IMR-90 (cell line): ENCODE data around the gene ZBED4. TPM values are rescaled to one million over a fixed set of nuclear protein-coding genes. Genes with fewer than 3 reads are reported as not detected.

ENCODE experiments used
- ATAC-seq: fragments of 200-7000 bp; cut with Tn5 transposase; 2 replicates; pipeline ENCODE4 v1.9.1; 2020; ENCODE audit warnings: low read depth, mild to moderate bottlenecking, moderate library complexity
- BruUV-seq: library from RNA; stranded (reverse); fragments of 400-500 nt; replicated peaks from 2 replicates; lab custom pipeline; 2021; lab: Mats Ljungman, UMichigan
- CTCF ChIA-PET: fragments of 300-600 bp; formaldehyde crosslinking; extraction: SDS; loops from one replicate; lab custom pipeline; 2021; ENCODE audit warnings: antibody characterized with exemption; lab: Yijun Ruan, JAX
- POLR2A ChIA-PET: fragments of 300-600 bp; sonication (Branson Sonifier 250); formaldehyde crosslinking; loops from one replicate; lab custom pipeline; 2022; ENCODE audit warnings: antibody characterized with exemption; ENCODE audit not compliant: unreplicated experiment; lab: Charles Lee
- DNase-seq: peaks from one replicate; pipeline ENCODE4 v3.0.0; 2013
- H2AFZ ChIP-seq: replicated peaks from 2 replicates; pipeline ENCODE3; 2013; ENCODE audit warnings: low read length, mild to moderate bottlenecking; ENCODE audit not compliant: poor library complexity
- H2AK5ac ChIP-seq: 2 replicates; pipeline ENCODE4 v1.6.1; 2013; ENCODE audit warnings: low read depth, low read length, inconsistent platforms
- H2AK9ac ChIP-seq: replicated peaks from 2 replicates; pipeline ENCODE3; 2013; ENCODE audit warnings: mild to moderate bottlenecking, low read depth, low read length, moderate library complexity; ENCODE audit not compliant: poor library complexity
- H2BK120ac ChIP-seq: 2 replicates; pipeline ENCODE4 v1.6.1; 2013; ENCODE audit warnings: low read depth, low read length, inconsistent platforms
- H2BK15ac ChIP-seq: 3 replicates; pipeline ENCODE4 v1.6.1; 2013; ENCODE audit warnings: low read depth, low read length, inconsistent platforms
- H2BK20ac ChIP-seq: 2 replicates; pipeline ENCODE4 v1.6.1; 2013; ENCODE audit warnings: low read depth, mild to moderate bottlenecking, inconsistent platforms, low read length, moderate library complexity
- H2BK5ac ChIP-seq: 2 replicates; pipeline ENCODE4 v1.6.1; 2013; ENCODE audit warnings: mild to moderate bottlenecking, low read depth, low read length, inconsistent platforms; ENCODE audit not compliant: poor library complexity, severe bottlenecking
- H3K14ac ChIP-seq: replicated peaks from 2 replicates; pipeline ENCODE4 v1.6.1; 2013; ENCODE audit warnings: low read depth, low read length, inconsistent platforms
- H3K18ac ChIP-seq: 2 replicates; pipeline ENCODE4 v1.6.1; 2013; ENCODE audit warnings: low read depth, low read length, control low read depth
- H3K23ac ChIP-seq: 2 replicates; pipeline ENCODE4 v1.6.1; 2013; ENCODE audit warnings: low read depth, low read length, inconsistent platforms
- H3K27ac ChIP-seq: 2 replicates; pipeline ENCODE4 v1.5.1; 2013; ENCODE audit warnings: mild to moderate bottlenecking, control low read depth, low read length; ENCODE audit not compliant: insufficient read depth
- H3K27me3 ChIP-seq: 2 replicates; pipeline ENCODE4 v1.6.1; 2013; ENCODE audit warnings: low read length; ENCODE audit not compliant: control insufficient read depth, insufficient read depth
- H3K36me3 ChIP-seq: 2 replicates; pipeline ENCODE4 v1.6.1; 2013; ENCODE audit warnings: low read length, mixed read lengths; ENCODE audit not compliant: control insufficient read depth, insufficient read depth
- H3K4ac ChIP-seq: 2 replicates; pipeline ENCODE4 v1.6.1; 2013; ENCODE audit warnings: low read depth, low read length, inconsistent platforms
- H3K4me1 ChIP-seq: 2 replicates; pipeline ENCODE4 v1.6.1; 2013; ENCODE audit warnings: low read length, mixed read lengths; ENCODE audit not compliant: control insufficient read depth, insufficient read depth
- H3K4me2 ChIP-seq: 2 replicates; pipeline ENCODE4 v1.6.1; 2013; ENCODE audit warnings: low read depth, mild to moderate bottlenecking, control low read depth, low read length, moderate library complexity
- H3K4me3 ChIP-seq: 2 replicates; pipeline ENCODE4 v1.5.1; 2013; ENCODE audit warnings: low read depth, mild to moderate bottlenecking, control low read depth, low read length, moderate library complexity; ENCODE audit not compliant: insufficient read depth
- H3K56ac ChIP-seq: 2 replicates; pipeline ENCODE4 v1.6.1; 2013; ENCODE audit warnings: low read length, inconsistent platforms; ENCODE audit not compliant: insufficient read depth; ENCODE audit errors: extremely low read depth
- H3K79me1 ChIP-seq, 2 experiments: 2 replicates each; pipeline ENCODE4 v1.6.1; 2013; ENCODE audit warnings: low read length in 2 of 2, inconsistent platforms in 1 of 2, low read depth in 1 of 2
- H3K9ac ChIP-seq: 2 replicates; pipeline ENCODE4 v1.6.1; 2013; ENCODE audit warnings: low read depth, low read length, control low read depth
- H3K9me1 ChIP-seq: 2 replicates; pipeline ENCODE4 v1.6.1; 2013; ENCODE audit warnings: low read length, inconsistent platforms; ENCODE audit not compliant: insufficient read depth
- H3K9me3 ChIP-seq: 2 replicates; pipeline ENCODE4 v1.6.1; 2013; ENCODE audit warnings: low read length; ENCODE audit not compliant: control insufficient read depth, insufficient read depth
- H4K20me1 ChIP-seq: 2 replicates; pipeline ENCODE4 v1.6.1; 2013; ENCODE audit warnings: low read length, inconsistent platforms; ENCODE audit not compliant: insufficient read depth
- H4K5ac ChIP-seq: 2 replicates; pipeline ENCODE4 v1.6.1; 2013; ENCODE audit warnings: mild to moderate bottlenecking, low read depth, low read length, control low read depth
- H4K8ac ChIP-seq, 2 experiments: 2 replicates each; pipeline ENCODE4 v1.6.1; 2013; ENCODE audit warnings: low read depth in 2 of 2, low read length in 2 of 2, control low read depth in 1 of 2, inconsistent platforms in 1 of 2
- H4K91ac ChIP-seq: 2 replicates; pipeline ENCODE4 v1.6.1; 2013; ENCODE audit warnings: low read depth, low read length, inconsistent platforms; ENCODE audit not compliant: insufficient read depth
- BHLHE40 ChIP-seq: fragments of 150-350 bp; IDR thresholded peaks from 2 replicates; pipeline ENCODE4 v1.6.1; 2016; ENCODE audit warnings: mild to moderate bottlenecking, low read depth, low read length
- CEBPB ChIP-seq: IDR thresholded peaks from 2 replicates; pipeline ENCODE4 v1.6.1; 2012; ENCODE audit warnings: low read depth, low read length, improper control_type of control experiment
- CHD1 ChIP-seq: IDR thresholded peaks from 2 replicates; pipeline ENCODE4 v1.6.1; 2012; ENCODE audit warnings: low read depth, low read length, improper control_type of control experiment
- CTCF ChIP-seq: conservative IDR thresholded peaks from 2 replicates; pipeline ENCODE4 v1.5.1; 2012; ENCODE audit warnings: mild to moderate bottlenecking, low read depth, low read length, improper control_type of control experiment
- ELK1 ChIP-seq: fragments of 150-350 bp; IDR thresholded peaks from 2 replicates; pipeline ENCODE4 v1.6.1; 2016; ENCODE audit warnings: low read depth, mild to moderate bottlenecking, low read length, moderate library complexity, borderline replicate concordance
- FOS ChIP-seq: fragments of 150-350 bp; IDR thresholded peaks from 2 replicates; pipeline ENCODE4 v1.6.1; 2016; ENCODE audit warnings: low read depth, low read length
- MAFK ChIP-seq: IDR thresholded peaks from 2 replicates; pipeline ENCODE4 v1.6.1; 2012; ENCODE audit warnings: low read depth, low read length, improper control_type of control experiment
- MAZ ChIP-seq: IDR thresholded peaks from 2 replicates; pipeline ENCODE4 v1.6.1; 2012; ENCODE audit warnings: low read depth, mild to moderate bottlenecking, low read length, improper control_type of control experiment, moderate library complexity, borderline replicate concordance
- MXI1 ChIP-seq: IDR thresholded peaks from 2 replicates; pipeline ENCODE4 v1.6.1; 2012; ENCODE audit warnings: low read depth, mild to moderate bottlenecking, low read length, moderate library complexity, borderline replicate concordance
- NFE2L2 ChIP-seq: fragments of 150-350 bp; IDR thresholded peaks from 2 replicates; pipeline ENCODE4 v1.6.1; 2016; ENCODE audit warnings: low read depth, mild to moderate bottlenecking, low read length
- POLR2A ChIP-seq: IDR thresholded peaks from 2 replicates; pipeline ENCODE4 v1.6.1; 2012; ENCODE audit warnings: mild to moderate bottlenecking, low read depth, low read length
- RAD21 ChIP-seq: IDR thresholded peaks from 2 replicates; pipeline ENCODE4 v1.6.1; 2012; ENCODE audit warnings: low read length, improper control_type of control experiment
- RCOR1 ChIP-seq: IDR thresholded peaks from 2 replicates; pipeline ENCODE4 v1.6.1; 2012; ENCODE audit warnings: mild to moderate bottlenecking, low read length, improper control_type of control experiment; ENCODE audit not compliant: insufficient replicate concordance
- RFX5 ChIP-seq: IDR thresholded peaks from 2 replicates; pipeline ENCODE4 v1.8.0; 2012; ENCODE audit warnings: low read depth, mild to moderate bottlenecking, low read length, moderate library complexity
- SMC3 ChIP-seq: fragments of 150-350 bp; IDR thresholded peaks from 2 replicates; pipeline ENCODE4 v1.6.1; 2016; ENCODE audit warnings: low read depth, mild to moderate bottlenecking, antibody characterized with exemption, low read length, moderate library complexity
- USF2 ChIP-seq: fragments of 150-350 bp; IDR thresholded peaks from 2 replicates; pipeline ENCODE4 v1.6.1; 2017; ENCODE audit warnings: mild to moderate bottlenecking, antibody characterized with exemption, low read length, low read depth
- WGBS, 2 experiments: methylation state at CpG; one replicate each; pipeline versions ENCODE4 v1.1.5 to v1.1.7; 2013; ENCODE audit warnings: missing lambda C conversion rate in 2 of 2; ENCODE audit not compliant: insufficient read length in 1 of 2; ENCODE audit errors: extremely low coverage in 2 of 2; 5-methylcytosine and 5-hydroxymethylcytosine counted together
- dilution Hi-C: fragments of 300-500 bp; cut with HindIII; formaldehyde crosslinking; loops from one replicate; pipeline ENCODE4 v1.14.3; 2018; ENCODE audit warnings: low sequenced_read_pairs; ENCODE audit not compliant: unreplicated experiment
- in situ Hi-C: fragments of 300-500 bp; cut with MboI; formaldehyde crosslinking; loops from 3 replicates; pipeline ENCODE4 v1.14.3; 2019; ENCODE audit warnings: low sequenced_read_pairs, inconsistent platforms, mixed read lengths
- intact Hi-C: fragments of 100-400 bp; cut with micrococcal nuclease; formaldehyde crosslinking; loops from 2 replicates; pipeline ENCODE4 v1.10.0; 2022
- polyA plus RNA-seq, 3 experiments: library from polyadenylated mRNA; depleted of rRNA; stranded (reverse); fragments of >200 nt; gene quantifications; 2 replicates each; pipeline ENCODE4 v1.2.3, GENCODE V29; 2012; ENCODE audit warnings: low replicate concordance in 1 of 3
- total RNA-seq: library from RNA; depleted of rRNA; stranded (reverse); fragments of >200 nt; gene quantifications from 2 replicates; pipeline ENCODE4 v1.2.3, GENCODE V29; 2012

Gene ZBED4
- total and polyA plus RNA-seq, 2 of the 4 experiments (the other 2 are of a cell fraction): 9.3 to 10.5 TPM

GRCh38 chr22:49887702-49888101, 34.1 kb downstream of the ZBED4 start:
- Histone ChIP-seq H3K14ac (no peak overlapping the region), H2BK15ac (no peak overlapping the region), H3K27ac (no peak overlapping the region), H4K5ac (no peak overlapping the region), H2AFZ (no peak overlapping the region), H4K8ac (no peak overlapping the region), H3K56ac (no peak overlapping the region), H3K4me1 (0 out of 2 replicates have a peak, but pooled peaks cover under 1% of the 10 kb centered on the region), H2AK5ac (no peak overlapping the region), H4K91ac (no peak overlapping the region), H3K18ac (no peak overlapping the region), H4K20me1 (peaks cover 23% of the 10 kb centered on the region), H3K4me3 (no peak overlapping the region), H3K23ac (no peak overlapping the region), H3K4me2 (no peak overlapping the region), H3K9me3 (peaks cover 9% of the 10 kb centered on the region), H2BK20ac (no peak overlapping the region), H3K4ac (no peak overlapping the region), H3K27me3 (no peaks in the 10 kb centered on the region), H3K9me1 (peaks cover 5% of the 10 kb centered on the region; the same call in 1 of the 2 replicates), H2BK5ac (no peak overlapping the region), H3K36me3 (peaks cover 54% of the 10 kb centered on the region), H3K9ac (no peak overlapping the region), H2AK9ac (no peak overlapping the region), H2BK120ac (no peak overlapping the region), H3K79me1 (peaks cover 39 to 77% of the 10 kb centered on the region in 2 experiments)
- DNase-seq: no peak
- intact Hi-C loops: no loop called here
- no peak for TF ChIP-seq POLR2A
- TF ChIP-seq MAFK: no peak
- TF ChIP-seq SMC3: no peak
- no peak for TF ChIP-seq RAD21
- no peak for TF ChIP-seq USF2
- TF ChIP-seq CHD1: no peak
- TF ChIP-seq FOS: no peak
- TF ChIP-seq RCOR1: no peak
- TF ChIP-seq ELK1: no peak
- TF ChIP-seq CEBPB: no peak
- no peak for TF ChIP-seq NFE2L2
- TF ChIP-seq CTCF: no peak
- no peak for TF ChIP-seq RFX5
- TF ChIP-seq MAZ: no peak
- TF ChIP-seq MXI1: no peak
- TF ChIP-seq BHLHE40: no peak
- ChIA-PET CTCF (no interaction called here), POLR2A (no interaction called here)
- WGBS, 2 experiments: 85% methylated on average over 4 of the region's 9 CpGs; no CpG with 5 or more reads in 1 of the 2 experiments
- ATAC-seq: no peak
- dilution Hi-C loops: no loop called here
- TSS peak; percentile 9 for BruUV-seq
- in situ Hi-C loops: no loop called here
